ENCODE results near the gene DAAM2.

The DAAM2 gene

GRCh38 chr6:39843305-39844020, 51.3 kb downstream of the DAAM2 start:
- no peaks in the 10 kb centered on the region for H3K9me3 ChIP-seq (ENCODE audit: insufficient read depth, low read length)
- no peak for DNase-seq (ENCODE audit: low read depth, low spot score)
- no peaks in the 10 kb centered on the region for H3K36me3 ChIP-seq (ENCODE audit: insufficient read depth, insufficient read length, low read length)
- H3K4me1 ChIP-seq (ENCODE audit: insufficient read depth, insufficient read length): peaks cover 4% of the 10 kb centered on the region
- TF ChIP-seq SUZ12 (IDR thresholded peaks at IDR 0.05; ENCODE audit: extremely low read depth, insufficient read depth, insufficient read length) (no peak), YY1 (IDR thresholded peaks at IDR 0.05; ENCODE audit: insufficient read depth, insufficient read length) (no peak), ZNF274 (IDR thresholded peaks at IDR 0.05; ENCODE audit: low read depth, low read length) (no peak)
- H3K27me3 ChIP-seq (ENCODE audit: insufficient read depth, insufficient read length): no peaks in the 10 kb centered on the region
- H3K4me3 ChIP-seq (ENCODE audit: insufficient read length, low read depth): no peak overlapping the region
- no peak overlapping the region for H3K9ac ChIP-seq (ENCODE audit: insufficient read length, low read depth)

- H3K4me3 ChIP-seq (ENCODE audit: insufficient read length, low read depth): no peak overlapping the region
- peaks cover 4% of the 10 kb centered on the region for H3K4me1 ChIP-seq (ENCODE audit: insufficient read depth, insufficient read length)
- H3K9ac ChIP-seq (ENCODE audit: insufficient read length, low read depth): no peak overlapping the region
- no peaks in the 10 kb centered on the region for H3K27me3 ChIP-seq (ENCODE audit: insufficient read depth, insufficient read length)
- DNase-seq (ENCODE audit: low read depth, low spot score): no peak
- no peak for TF ChIP-seq ZNF274 (IDR thresholded peaks at IDR 0.05; ENCODE audit: low read depth, low read length)
- no peak for TF ChIP-seq YY1 (IDR thresholded peaks at IDR 0.05; ENCODE audit: insufficient read depth, insufficient read length)
- no peak for TF ChIP-seq SUZ12 (IDR thresholded peaks at IDR 0.05; ENCODE audit: extremely low read depth, insufficient read depth, insufficient read length)
- H3K36me3 ChIP-seq (ENCODE audit: insufficient read depth, insufficient read length, low read length): no peaks in the 10 kb centered on the region
- no peaks in the 10 kb centered on the region for H3K9me3 ChIP-seq (ENCODE audit: insufficient read depth, low read length)
Measured at GRCh38 chr6:39844866-39845265, 52.7 kb downstream of the DAAM2 start.

GRCh38 chr6:39847221-39847620, 55.0 kb downstream of the DAAM2 start:
- Histone ChIP-seq H3K9me3 (ENCODE audit: insufficient read depth, low read length) (no peaks in the 10 kb centered on the region), H3K4me1 (ENCODE audit: insufficient read depth, insufficient read length) (peaks cover 4% of the 10 kb centered on the region), H3K9ac (ENCODE audit: insufficient read length, low read depth) (no peak overlapping the region), H3K4me3 (ENCODE audit: insufficient read length, low read depth) (no peak overlapping the region), H3K36me3 (ENCODE audit: insufficient read depth, insufficient read length, low read length) (no peaks in the 10 kb centered on the region), H3K27me3 (ENCODE audit: insufficient read depth, insufficient read length) (no peaks in the 10 kb centered on the region)
- DNase-seq (ENCODE audit: low read depth, low spot score): no peak
- no peak for TF ChIP-seq SUZ12 (IDR thresholded peaks at IDR 0.05; ENCODE audit: extremely low read depth, insufficient read depth, insufficient read length)
- no peak for TF ChIP-seq YY1 (IDR thresholded peaks at IDR 0.05; ENCODE audit: insufficient read depth, insufficient read length)

- no peaks in the 10 kb centered on the region for H3K9me3 ChIP-seq (ENCODE audit: insufficient read depth, low read length)
- no peak overlapping the region for H3K4me3 ChIP-seq (ENCODE audit: insufficient read length, low read depth)
- H3K9ac ChIP-seq (ENCODE audit: insufficient read length, low read depth): no peak overlapping the region
- no peak for TF ChIP-seq YY1 (IDR thresholded peaks at IDR 0.05; ENCODE audit: insufficient read depth, insufficient read length)
- no peaks in the 10 kb centered on the region for H3K36me3 ChIP-seq (ENCODE audit: insufficient read depth, insufficient read length, low read length)
- DNase-seq (ENCODE audit: low read depth, low spot score): no peak
- no peaks in the 10 kb centered on the region for H3K27me3 ChIP-seq (ENCODE audit: insufficient read depth, insufficient read length)
- H3K4me1 ChIP-seq (ENCODE audit: insufficient read depth, insufficient read length): peaks cover 4% of the 10 kb centered on the region
Measured at GRCh38 chr6:39848171-39848570, 56.0 kb downstream of the DAAM2 start.

- H3K4me1 ChIP-seq (ENCODE audit: insufficient read depth, insufficient read length): peaks cover 4% of the 10 kb centered on the region
- H3K9me3 ChIP-seq (ENCODE audit: insufficient read depth, low read length): no peaks in the 10 kb centered on the region
- no peak for TF ChIP-seq SUZ12 (IDR thresholded peaks at IDR 0.05; ENCODE audit: extremely low read depth, insufficient read depth, insufficient read length)
- no peak for TF ChIP-seq YY1 (IDR thresholded peaks at IDR 0.05; ENCODE audit: insufficient read depth, insufficient read length)
- no peak for TF ChIP-seq ZNF274 (IDR thresholded peaks at IDR 0.05; ENCODE audit: low read depth, low read length)
- DNase-seq (ENCODE audit: low read depth, low spot score): no peak
- H3K27me3 ChIP-seq (ENCODE audit: insufficient read depth, insufficient read length): no peaks in the 10 kb centered on the region
- H3K9ac ChIP-seq (ENCODE audit: insufficient read length, low read depth): no peak overlapping the region
- no peak overlapping the region for H3K4me3 ChIP-seq (ENCODE audit: insufficient read length, low read depth)
- no peaks in the 10 kb centered on the region for H3K36me3 ChIP-seq (ENCODE audit: insufficient read depth, insufficient read length, low read length)
Measured at GRCh38 chr6:39849228-39849627, 57.1 kb downstream of the DAAM2 start.

- H3K36me3 ChIP-seq (ENCODE audit: insufficient read depth, insufficient read length, low read length): no peaks in the 10 kb centered on the region
- TF ChIP-seq SUZ12 (IDR thresholded peaks at IDR 0.05; ENCODE audit: extremely low read depth, insufficient read depth, insufficient read length): no peak
- TF ChIP-seq ZNF274 (IDR thresholded peaks at IDR 0.05; ENCODE audit: low read depth, low read length): no peak
- no peak for TF ChIP-seq YY1 (IDR thresholded peaks at IDR 0.05; ENCODE audit: insufficient read depth, insufficient read length)
- H3K27me3 ChIP-seq (ENCODE audit: insufficient read depth, insufficient read length): no peaks in the 10 kb centered on the region
- no peak overlapping the region for H3K4me3 ChIP-seq (ENCODE audit: insufficient read length, low read depth)
- H3K9me3 ChIP-seq (ENCODE audit: insufficient read depth, low read length): no peaks in the 10 kb centered on the region
- no peak for DNase-seq (ENCODE audit: low read depth, low spot score)
- peaks cover 4% of the 10 kb centered on the region for H3K4me1 ChIP-seq (ENCODE audit: insufficient read depth, insufficient read length)
- H3K9ac ChIP-seq (ENCODE audit: insufficient read length, low read depth): no peak overlapping the region
Measured at GRCh38 chr6:39849764-39850163, 57.6 kb downstream of the DAAM2 start.

- no peak for DNase-seq (ENCODE audit: low read depth, low spot score)
- TF ChIP-seq SUZ12 (IDR thresholded peaks at IDR 0.05; ENCODE audit: extremely low read depth, insufficient read depth, insufficient read length): no peak
- no peak for TF ChIP-seq ZNF274 (IDR thresholded peaks at IDR 0.05; ENCODE audit: low read depth, low read length)
- no peak for TF ChIP-seq YY1 (IDR thresholded peaks at IDR 0.05; ENCODE audit: insufficient read depth, insufficient read length)
- H3K9ac ChIP-seq (ENCODE audit: insufficient read length, low read depth): no peak overlapping the region
- no peak overlapping the region for H3K4me3 ChIP-seq (ENCODE audit: insufficient read length, low read depth)
- no peaks in the 10 kb centered on the region for H3K36me3 ChIP-seq (ENCODE audit: insufficient read depth, insufficient read length, low read length)
- peaks cover 4% of the 10 kb centered on the region for H3K4me1 ChIP-seq (ENCODE audit: insufficient read depth, insufficient read length)
- H3K27me3 ChIP-seq (ENCODE audit: insufficient read depth, insufficient read length): no peaks in the 10 kb centered on the region
- H3K9me3 ChIP-seq (ENCODE audit: insufficient read depth, low read length): no peaks in the 10 kb centered on the region
Measured at GRCh38 chr6:39850736-39851297, 58.6 kb downstream of the DAAM2 start.

Data from NT2/D1 (cell line).